OCI-LY3 (cell line): ENCODE data around the gene CCDC183.
"Not testable (repeated sequence)": the region's sequence is repeated elsewhere in the genome, so short reads cannot be mapped to it uniquely, and the experiment has no call there.

Experiments
- H2AFZ ChIP-seq: fragments of 200-600, 300-600 bp; shearing (Covaris generic); 2 replicates; pipeline ENCODE4 v1.6.0; 2014; ENCODE audit warnings: antibody characterized with exemption, low read depth, low read length
- H3K27ac ChIP-seq: fragments of 200-600, 300-600 bp; sonication (generic); 2 replicates; pipeline ENCODE4 v1.5.1; 2014; ENCODE audit warnings: mild to moderate bottlenecking, low read length, moderate library complexity, mixed read lengths
- H3K27me3 ChIP-seq: fragments of 200-600, 300-600 bp; sonication (generic); 2 replicates; pipeline ENCODE4 v1.6.1; 2014; ENCODE audit warnings: low read depth, low read length, mixed read lengths
- H3K36me3 ChIP-seq: fragments of 200-600, 300-600 bp; sonication (generic); replicated peaks from 2 replicates; pipeline ENCODE3; 2014; ENCODE audit warnings: low read depth, low read length, mixed read lengths
- H3K4me1 ChIP-seq: fragments of 300-600, 200-600 bp; sonication (generic); 2 replicates; pipeline ENCODE4 v1.6.1; 2014; ENCODE audit warnings: low read length, mixed read lengths
- H3K4me2 ChIP-seq: fragments of 200-600, 300-600 bp; sonication (generic); 2 replicates; pipeline ENCODE4 v1.6.1; 2014; ENCODE audit warnings: low read length, mixed read lengths
- H3K4me3 ChIP-seq: fragments of 300-600, 200-600 bp; sonication (generic); 2 replicates; pipeline ENCODE4 v1.5.1; 2014; ENCODE audit warnings: antibody characterized with exemption, mild to moderate bottlenecking, low read length, moderate library complexity
- H3K79me2 ChIP-seq: fragments of 300-600, 200-600 bp; shearing (Covaris generic); 2 replicates; pipeline ENCODE4 v1.6.1; 2014; ENCODE audit warnings: mild to moderate bottlenecking, low read length, mixed read lengths
- H3K9ac ChIP-seq: fragments of 300-600, 200-600 bp; shearing (Covaris generic); 2 replicates; pipeline ENCODE4 v1.6.0; 2014; ENCODE audit warnings: mild to moderate bottlenecking, low read length, moderate library complexity
- H3K9me3 ChIP-seq: fragments of 200-600, 300-600 bp; shearing (Covaris generic); 2 replicates; pipeline ENCODE4 v1.6.1; 2014; ENCODE audit warnings: low read length, mixed read lengths; ENCODE audit not compliant: insufficient read depth
- H4K20me1 ChIP-seq: fragments of 200-600, 300-600 bp; sonication (generic); 2 replicates; pipeline ENCODE4 v1.6.1; 2016; ENCODE audit warnings: low read length, mixed read lengths; ENCODE audit not compliant: insufficient read depth
- EZH2phosphoT487 ChIP-seq: fragments of 200-600 bp; shearing (Covaris generic); IDR thresholded peaks from 2 replicates; pipeline ENCODE4 v1.6.1; 2018; ENCODE audit warnings: antibody characterized with exemption, mixed run types, low read depth
- TF ChIP-seq, protein P1 (sequence below): fragments of 200-600, 300-600 bp; sonication (generic); IDR thresholded peaks from 2 replicates; pipeline ENCODE4 v1.5.1; 2014; ENCODE audit warnings: antibody characterized with exemption, low read length, low read depth

CCDC183 gene

DNA sequence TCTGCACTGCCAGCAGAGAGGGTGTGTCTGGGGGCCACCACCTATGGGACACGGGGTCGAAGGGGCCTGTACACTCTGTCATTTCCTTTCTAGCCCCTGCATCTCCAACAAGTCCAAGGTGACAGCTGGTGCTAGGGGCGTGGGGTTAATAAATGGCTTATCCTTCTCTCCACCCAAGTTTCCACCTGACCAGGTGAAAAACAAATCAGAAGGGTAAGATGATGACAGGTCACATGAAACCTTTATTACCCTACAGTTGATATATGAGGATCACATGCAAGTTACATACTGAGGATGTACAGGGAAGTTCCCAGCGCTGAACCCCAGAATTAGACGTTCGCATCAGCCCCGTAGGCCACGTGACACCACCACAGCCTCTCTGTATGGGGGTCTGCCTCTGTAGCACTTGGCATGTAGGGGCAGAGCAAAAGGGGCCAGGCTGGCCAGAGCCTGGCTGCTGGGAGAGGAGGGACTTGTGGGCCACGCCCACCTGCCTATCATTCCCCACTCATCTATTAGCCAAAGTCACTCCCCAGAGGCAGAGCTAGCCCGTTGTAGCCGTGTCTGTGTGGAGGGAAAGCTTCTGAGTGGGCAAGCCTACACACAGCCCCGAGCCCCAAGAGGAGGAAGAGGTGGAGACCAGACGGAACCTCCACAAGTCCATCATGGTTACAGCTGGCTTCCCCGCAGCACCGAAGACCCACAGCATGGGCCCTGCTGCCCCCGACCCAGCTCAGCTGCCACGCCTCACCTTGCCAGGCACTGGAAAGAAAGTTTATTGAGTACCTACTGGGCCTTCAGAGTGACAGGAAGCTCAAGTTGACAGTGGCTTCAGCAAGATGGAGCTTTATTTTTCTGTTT, 2.8 kb upstream of the CCDC183 start:
- H3K4me1 ChIP-seq = peaks cover 33% of the 10 kb centered on the region
- H3K9ac ChIP-seq = no peak overlapping the region
- H3K4me2 ChIP-seq = no peak overlapping the region
- no peak overlapping the region for H3K27ac ChIP-seq
- H3K4me3 ChIP-seq = no peak overlapping the region
- H3K9me3 ChIP-seq = no peaks in the 10 kb centered on the region
- TF ChIP-seq EZH2phosphoT487 = no peak
- TF ChIP-seq, protein P1, sequence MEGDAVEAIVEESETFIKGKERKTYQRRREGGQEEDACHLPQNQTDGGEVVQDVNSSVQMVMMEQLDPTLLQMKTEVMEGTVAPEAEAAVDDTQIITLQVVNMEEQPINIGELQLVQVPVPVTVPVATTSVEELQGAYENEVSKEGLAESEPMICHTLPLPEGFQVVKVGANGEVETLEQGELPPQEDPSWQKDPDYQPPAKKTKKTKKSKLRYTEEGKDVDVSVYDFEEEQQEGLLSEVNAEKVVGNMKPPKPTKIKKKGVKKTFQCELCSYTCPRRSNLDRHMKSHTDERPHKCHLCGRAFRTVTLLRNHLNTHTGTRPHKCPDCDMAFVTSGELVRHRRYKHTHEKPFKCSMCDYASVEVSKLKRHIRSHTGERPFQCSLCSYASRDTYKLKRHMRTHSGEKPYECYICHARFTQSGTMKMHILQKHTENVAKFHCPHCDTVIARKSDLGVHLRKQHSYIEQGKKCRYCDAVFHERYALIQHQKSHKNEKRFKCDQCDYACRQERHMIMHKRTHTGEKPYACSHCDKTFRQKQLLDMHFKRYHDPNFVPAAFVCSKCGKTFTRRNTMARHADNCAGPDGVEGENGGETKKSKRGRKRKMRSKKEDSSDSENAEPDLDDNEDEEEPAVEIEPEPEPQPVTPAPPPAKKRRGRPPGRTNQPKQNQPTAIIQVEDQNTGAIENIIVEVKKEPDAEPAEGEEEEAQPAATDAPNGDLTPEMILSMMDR = no peak
- H3K27me3 ChIP-seq = peaks cover 16% of the 10 kb centered on the region
- no peaks in the 10 kb centered on the region for H3K79me2 ChIP-seq
- H2AFZ ChIP-seq = no peak overlapping the region
- peaks cover 6% of the 10 kb centered on the region for H3K36me3 ChIP-seq
- no peaks in the 10 kb centered on the region for H4K20me1 ChIP-seq

DNA sequence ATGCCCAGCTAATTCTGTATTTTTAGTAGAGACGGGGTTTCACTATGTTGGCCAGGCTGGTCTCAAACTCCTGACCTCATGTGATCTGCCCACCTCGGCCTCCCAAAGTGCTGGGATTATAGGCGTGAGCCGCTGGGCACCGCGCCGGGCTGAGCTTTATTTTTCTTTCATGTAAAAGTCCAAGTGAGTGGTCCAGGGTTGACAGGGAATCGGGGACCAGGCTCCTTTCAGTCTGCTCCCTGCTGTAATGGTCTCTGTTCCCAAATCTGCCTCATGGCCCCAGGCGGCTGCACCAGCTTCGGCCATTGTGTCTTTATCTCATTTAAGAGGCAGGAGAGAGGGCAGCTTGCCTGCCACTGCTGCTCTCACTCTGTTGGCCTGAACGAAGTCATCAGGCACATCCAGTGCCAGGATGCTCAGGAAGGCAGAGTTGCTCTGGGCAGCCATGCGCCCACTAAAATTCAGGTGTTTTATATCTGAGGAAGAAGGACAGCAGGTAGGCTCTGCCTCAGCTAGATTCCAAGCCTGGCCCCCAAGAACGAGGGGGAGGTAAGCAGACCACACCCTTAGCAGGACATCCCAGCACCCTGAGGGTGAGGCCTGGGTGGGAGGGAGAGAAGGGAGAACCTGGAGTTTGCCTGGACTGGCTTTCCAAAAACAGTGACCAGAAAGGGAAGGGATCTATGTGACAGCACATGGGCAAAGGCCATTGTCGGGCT, 1.7 kb upstream of the CCDC183 start:
- peaks cover 6% of the 10 kb centered on the region for H3K36me3 ChIP-seq
- no peaks in the 10 kb centered on the region for H3K9me3 ChIP-seq
- TF ChIP-seq, protein P1 = no peak
- TF ChIP-seq EZH2phosphoT487 = no peak
- peaks cover 27% of the 10 kb centered on the region for H3K27me3 ChIP-seq
- H3K4me2 ChIP-seq = no peak overlapping the region
- no peak overlapping the region for H3K9ac ChIP-seq
- no peak overlapping the region for H2AFZ ChIP-seq
- no peak overlapping the region for H3K4me3 ChIP-seq
- no peak overlapping the region for H3K27ac ChIP-seq
- no peaks in the 10 kb centered on the region for H4K20me1 ChIP-seq
- H3K4me1 ChIP-seq = peaks cover 25% of the 10 kb centered on the region
- H3K79me2 ChIP-seq = no peaks in the 10 kb centered on the region

DNA sequence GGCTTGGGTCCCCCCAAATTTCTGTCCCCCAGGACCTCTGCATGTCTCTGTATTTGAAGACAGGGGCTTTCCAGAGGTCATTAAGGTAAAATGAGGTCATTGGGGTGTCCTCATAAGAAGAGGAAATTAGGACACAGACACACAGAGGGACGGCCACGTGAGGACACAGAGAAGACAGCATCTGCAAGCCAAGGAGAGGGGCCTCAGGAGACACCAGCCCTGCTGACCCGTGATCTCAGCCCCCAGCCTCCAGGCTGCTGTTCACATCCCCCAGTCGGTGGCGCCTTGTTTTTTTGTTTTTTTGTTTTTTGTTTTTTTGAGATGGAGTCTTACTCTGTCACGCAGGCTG, 1.2 kb upstream of the CCDC183 start:
- TF ChIP-seq EZH2phosphoT487 = no peak
- TF ChIP-seq, protein P1 = no peak
- no peaks in the 10 kb centered on the region for H4K20me1 ChIP-seq
- no peak overlapping the region for H3K4me2 ChIP-seq
- no peaks in the 10 kb centered on the region for H3K9me3 ChIP-seq
- peaks cover 28% of the 10 kb centered on the region for H3K27me3 ChIP-seq
- no peak overlapping the region for H3K4me3 ChIP-seq
- peaks cover 6% of the 10 kb centered on the region for H3K36me3 ChIP-seq
- H3K79me2 ChIP-seq = no peaks in the 10 kb centered on the region
- peaks cover 24% of the 10 kb centered on the region for H3K4me1 ChIP-seq
- H2AFZ ChIP-seq = no peak overlapping the region
- no peak overlapping the region for H3K9ac ChIP-seq
- H3K27ac ChIP-seq = no peak overlapping the region

DNA sequence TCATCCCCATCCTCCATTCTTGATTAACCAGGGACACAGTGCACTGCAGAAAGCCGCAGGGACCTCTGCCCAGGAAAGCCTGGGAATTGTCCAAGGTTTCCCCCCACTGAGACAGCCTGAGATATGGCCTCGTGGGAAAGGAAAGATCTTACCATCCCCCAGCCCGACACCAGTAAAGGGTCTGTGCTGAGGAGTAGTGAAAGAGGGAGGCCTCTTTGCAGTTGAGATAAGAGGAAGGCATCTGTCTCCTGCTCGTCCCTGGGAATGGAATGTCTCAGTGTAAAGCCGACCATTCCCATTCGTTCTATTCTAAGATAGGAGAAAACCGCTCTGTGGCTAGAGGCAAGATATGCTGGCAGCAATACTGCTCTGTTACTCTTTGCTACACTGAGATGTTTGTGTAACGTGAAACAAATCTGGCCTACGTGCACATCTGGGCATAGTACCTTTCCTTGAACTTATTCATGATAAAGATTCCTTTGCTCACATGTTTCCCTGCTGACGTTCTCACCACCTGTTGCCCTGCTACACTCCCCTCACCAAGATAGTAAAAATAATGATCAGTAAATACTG, 723 bp downstream of the CCDC183 start:
- H3K4me2 ChIP-seq, H3K36me3 ChIP-seq, H4K20me1 ChIP-seq, H3K79me2 ChIP-seq, H3K4me3 ChIP-seq, H3K27ac ChIP-seq, H3K9ac ChIP-seq, H3K9me3 ChIP-seq, H2AFZ ChIP-seq: not testable (repeated sequence)
- peaks cover 30% of the 10 kb centered on the region for H3K4me1 ChIP-seq
- peaks cover 35% of the 10 kb centered on the region for H3K27me3 ChIP-seq
